ENCODE measurements around the gene CNNM2.

CNNM2 gene

DNA sequence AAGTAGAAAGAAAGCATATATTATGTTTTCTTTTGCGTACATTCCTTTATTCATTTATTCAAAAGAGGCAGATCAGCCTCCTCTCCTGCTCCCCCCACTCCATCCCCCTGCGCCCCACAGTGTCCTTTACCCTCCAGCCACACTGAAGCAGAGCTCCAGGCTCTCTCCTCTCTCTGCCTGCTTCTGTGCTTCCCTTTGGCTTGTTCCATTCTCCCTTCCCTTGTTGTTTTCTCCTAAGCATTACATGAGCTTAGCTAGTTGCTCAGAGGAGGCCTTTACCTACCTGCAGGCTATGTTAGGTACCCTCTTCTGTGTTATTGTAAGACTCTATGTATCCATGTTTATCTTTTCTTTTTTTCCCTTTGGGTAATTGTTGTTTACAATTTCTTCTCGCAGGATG lies 27.4 kb downstream of the CNNM2 start:
- H3F3A ChIP-seq (ENCODE audit: low read depth) = no peaks in the 10 kb centered on the region
- H3K9me2 ChIP-seq (replicated peaks; ENCODE audit: low read depth, low read length) = no peaks in the 10 kb centered on the region
- H3K4me2 ChIP-seq (ENCODE audit: low read depth, low read length, poor library complexity, severe bottlenecking) = no peak overlapping the region
- H3K27me3 ChIP-seq (ENCODE audit: insufficient read depth, low read length, poor library complexity, severe bottlenecking) = no peaks in the 10 kb centered on the region
- H3K36me3 ChIP-seq (ENCODE audit: insufficient read depth, low read length) = no peaks in the 10 kb centered on the region
- H3K4me3 ChIP-seq (ENCODE audit: low read length, poor library complexity, severe bottlenecking) = no peak overlapping the region
- no peaks in the 10 kb centered on the region for H3K9me3 ChIP-seq (ENCODE audit: insufficient read depth, low read depth, low read length)
- TF ChIP-seq, protein P1, sequence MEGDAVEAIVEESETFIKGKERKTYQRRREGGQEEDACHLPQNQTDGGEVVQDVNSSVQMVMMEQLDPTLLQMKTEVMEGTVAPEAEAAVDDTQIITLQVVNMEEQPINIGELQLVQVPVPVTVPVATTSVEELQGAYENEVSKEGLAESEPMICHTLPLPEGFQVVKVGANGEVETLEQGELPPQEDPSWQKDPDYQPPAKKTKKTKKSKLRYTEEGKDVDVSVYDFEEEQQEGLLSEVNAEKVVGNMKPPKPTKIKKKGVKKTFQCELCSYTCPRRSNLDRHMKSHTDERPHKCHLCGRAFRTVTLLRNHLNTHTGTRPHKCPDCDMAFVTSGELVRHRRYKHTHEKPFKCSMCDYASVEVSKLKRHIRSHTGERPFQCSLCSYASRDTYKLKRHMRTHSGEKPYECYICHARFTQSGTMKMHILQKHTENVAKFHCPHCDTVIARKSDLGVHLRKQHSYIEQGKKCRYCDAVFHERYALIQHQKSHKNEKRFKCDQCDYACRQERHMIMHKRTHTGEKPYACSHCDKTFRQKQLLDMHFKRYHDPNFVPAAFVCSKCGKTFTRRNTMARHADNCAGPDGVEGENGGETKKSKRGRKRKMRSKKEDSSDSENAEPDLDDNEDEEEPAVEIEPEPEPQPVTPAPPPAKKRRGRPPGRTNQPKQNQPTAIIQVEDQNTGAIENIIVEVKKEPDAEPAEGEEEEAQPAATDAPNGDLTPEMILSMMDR (conservative IDR thresholded peaks at IDR 0.05; ENCODE audit: low read length) = no peak
- no peak for TF ChIP-seq EZH2phosphoT487 (IDR thresholded peaks at IDR 0.05; ENCODE audit: borderline replicate concordance)
- H4K20me1 ChIP-seq (ENCODE audit: insufficient read depth, low read length, poor library complexity, severe bottlenecking) = no peaks in the 10 kb centered on the region
- H3K79me2 ChIP-seq (ENCODE audit: insufficient read depth, low read length) = no peaks in the 10 kb centered on the region
- H2AFZ ChIP-seq (ENCODE audit: low read length) = no peak overlapping the region
- no peaks in the 10 kb centered on the region for H3K4me1 ChIP-seq (ENCODE audit: insufficient read depth, low read length, poor library complexity, severe bottlenecking)
- H3K9ac ChIP-seq (ENCODE audit: low read depth, low read length, poor library complexity, severe bottlenecking) = no peak overlapping the region

- Histone ChIP-seq H3K4me1 (ENCODE audit: insufficient read depth, low read length, poor library complexity, severe bottlenecking) (no peaks in the 10 kb centered on the region), H3K36me3 (ENCODE audit: insufficient read depth, low read length) (no peaks in the 10 kb centered on the region), H3K9me2 (replicated peaks; ENCODE audit: low read depth, low read length) (no peaks in the 10 kb centered on the region), H3K9me3 (ENCODE audit: insufficient read depth, low read depth, low read length) (no peaks in the 10 kb centered on the region), H3F3A (ENCODE audit: low read depth) (no peaks in the 10 kb centered on the region), H2AFZ (ENCODE audit: low read length) (no peak overlapping the region), H4K20me1 (ENCODE audit: insufficient read depth, low read length, poor library complexity, severe bottlenecking) (no peaks in the 10 kb centered on the region), H3K4me3 (ENCODE audit: low read length, poor library complexity, severe bottlenecking) (no peak overlapping the region), H3K4me2 (ENCODE audit: low read depth, low read length, poor library complexity, severe bottlenecking) (no peak overlapping the region), H3K27me3 (ENCODE audit: insufficient read depth, low read length, poor library complexity, severe bottlenecking) (no peaks in the 10 kb centered on the region), H3K9ac (ENCODE audit: low read depth, low read length, poor library complexity, severe bottlenecking) (no peak overlapping the region), H3K79me2 (ENCODE audit: insufficient read depth, low read length) (no peaks in the 10 kb centered on the region)
- TF ChIP-seq, protein P1 (conservative IDR thresholded peaks at IDR 0.05; ENCODE audit: low read length) = no peak
- TF ChIP-seq EZH2phosphoT487 (IDR thresholded peaks at IDR 0.05; ENCODE audit: borderline replicate concordance) = no peak
These were observed 27.9 kb downstream of the CNNM2 start for GRCh38 chr10:102945962-102946361.

DNA sequence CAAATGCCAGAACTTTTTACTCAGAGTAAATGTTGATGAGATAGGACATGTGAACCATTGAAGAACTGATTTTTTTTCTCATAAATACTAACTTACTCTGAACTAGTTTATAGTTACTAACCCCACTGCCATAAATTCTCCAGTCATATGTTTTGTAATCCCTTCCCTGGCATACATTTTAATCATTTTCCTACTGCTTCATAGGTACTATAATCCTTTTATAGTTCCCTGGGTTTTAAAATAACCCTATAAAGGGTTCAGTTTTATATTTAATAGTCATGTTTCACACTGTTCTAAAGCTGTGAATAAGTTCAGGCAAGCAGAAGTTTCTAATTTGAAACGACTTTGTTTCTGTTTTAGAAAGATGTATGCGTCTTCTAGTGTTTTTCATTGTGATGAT lies 28.9 kb downstream of the CNNM2 start:
- Histone ChIP-seq H3F3A (ENCODE audit: low read depth) (no peaks in the 10 kb centered on the region), H3K4me1 (ENCODE audit: insufficient read depth, low read length, poor library complexity, severe bottlenecking) (no peaks in the 10 kb centered on the region), H4K20me1 (ENCODE audit: insufficient read depth, low read length, poor library complexity, severe bottlenecking) (no peaks in the 10 kb centered on the region), H3K36me3 (ENCODE audit: insufficient read depth, low read length) (no peaks in the 10 kb centered on the region), H3K9me3 (ENCODE audit: insufficient read depth, low read depth, low read length) (no peaks in the 10 kb centered on the region), H3K4me3 (ENCODE audit: low read length, poor library complexity, severe bottlenecking) (no peak overlapping the region), H3K27me3 (ENCODE audit: insufficient read depth, low read length, poor library complexity, severe bottlenecking) (no peaks in the 10 kb centered on the region), H2AFZ (ENCODE audit: low read length) (no peak overlapping the region), H3K4me2 (ENCODE audit: low read depth, low read length, poor library complexity, severe bottlenecking) (no peak overlapping the region), H3K9me2 (replicated peaks; ENCODE audit: low read depth, low read length) (no peaks in the 10 kb centered on the region), H3K9ac (ENCODE audit: low read depth, low read length, poor library complexity, severe bottlenecking) (no peak overlapping the region), H3K79me2 (ENCODE audit: insufficient read depth, low read length) (no peaks in the 10 kb centered on the region)
- TF ChIP-seq EZH2phosphoT487 (IDR thresholded peaks at IDR 0.05; ENCODE audit: borderline replicate concordance) = no peak
- TF ChIP-seq, protein P1 (conservative IDR thresholded peaks at IDR 0.05; ENCODE audit: low read length) = no peak
